NB4 (cell line): ENCODE results near the gene GOLGB1.

ENCODE experiments used
- DNase-seq: peaks from one replicate; pipeline ENCODE4 v3.0.0; 2010; ENCODE audit warnings: low read depth
- H3K4me3 ChIP-seq: one replicate; pipeline ENCODE4 v1.5.1; 2011; ENCODE audit warnings: mild to moderate bottlenecking, low read depth, low read length, moderate library complexity
- MYC ChIP-seq: IDR thresholded peaks from 2 replicates; pipeline ENCODE4 v1.6.1; 2011; ENCODE audit warnings: low read depth, low read length
- POLR2A ChIP-seq: IDR thresholded peaks from 2 replicates; pipeline ENCODE4 v1.6.1; 2011; ENCODE audit warnings: mild to moderate bottlenecking; ENCODE audit not compliant: insufficient read length; ENCODE audit errors: extremely low read depth
- TF ChIP-seq, protein P1 (sequence below): IDR thresholded peaks from 2 replicates; pipeline ENCODE4 v1.6.1; 2011; ENCODE audit warnings: low read depth, low read length
- TF ChIP-seq, protein P2 (sequence below): IDR thresholded peaks from one replicate; pipeline ENCODE4 v1.5.1; 2012; ENCODE audit warnings: low read depth, low read length

GOLGB1 gene

DNA sequence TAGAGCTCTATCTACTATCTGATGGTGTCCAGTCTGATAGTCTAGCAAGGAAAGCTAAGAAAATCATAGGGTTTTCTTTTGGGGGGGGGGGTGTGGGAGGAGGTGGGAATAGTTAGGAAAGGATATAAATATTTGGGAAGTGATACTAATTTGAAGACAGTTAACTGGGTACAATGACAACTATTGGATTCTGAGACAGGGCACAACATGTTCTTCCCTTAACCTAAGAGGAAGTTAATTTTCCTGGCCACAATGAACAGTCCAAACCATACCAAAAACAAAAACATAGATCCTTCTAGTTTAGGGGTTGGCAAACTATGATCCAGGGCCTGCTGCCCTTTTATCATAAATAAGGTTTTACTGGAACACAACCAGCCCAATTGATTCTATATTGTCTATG is 78.9 kb downstream of the GOLGB1 start:
- TF ChIP-seq, protein P1, sequence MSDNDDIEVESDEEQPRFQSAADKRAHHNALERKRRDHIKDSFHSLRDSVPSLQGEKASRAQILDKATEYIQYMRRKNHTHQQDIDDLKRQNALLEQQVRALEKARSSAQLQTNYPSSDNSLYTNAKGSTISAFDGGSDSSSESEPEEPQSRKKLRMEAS, result no peak
- TF ChIP-seq POLR2A, result no peak
- TF ChIP-seq, protein P2, sequence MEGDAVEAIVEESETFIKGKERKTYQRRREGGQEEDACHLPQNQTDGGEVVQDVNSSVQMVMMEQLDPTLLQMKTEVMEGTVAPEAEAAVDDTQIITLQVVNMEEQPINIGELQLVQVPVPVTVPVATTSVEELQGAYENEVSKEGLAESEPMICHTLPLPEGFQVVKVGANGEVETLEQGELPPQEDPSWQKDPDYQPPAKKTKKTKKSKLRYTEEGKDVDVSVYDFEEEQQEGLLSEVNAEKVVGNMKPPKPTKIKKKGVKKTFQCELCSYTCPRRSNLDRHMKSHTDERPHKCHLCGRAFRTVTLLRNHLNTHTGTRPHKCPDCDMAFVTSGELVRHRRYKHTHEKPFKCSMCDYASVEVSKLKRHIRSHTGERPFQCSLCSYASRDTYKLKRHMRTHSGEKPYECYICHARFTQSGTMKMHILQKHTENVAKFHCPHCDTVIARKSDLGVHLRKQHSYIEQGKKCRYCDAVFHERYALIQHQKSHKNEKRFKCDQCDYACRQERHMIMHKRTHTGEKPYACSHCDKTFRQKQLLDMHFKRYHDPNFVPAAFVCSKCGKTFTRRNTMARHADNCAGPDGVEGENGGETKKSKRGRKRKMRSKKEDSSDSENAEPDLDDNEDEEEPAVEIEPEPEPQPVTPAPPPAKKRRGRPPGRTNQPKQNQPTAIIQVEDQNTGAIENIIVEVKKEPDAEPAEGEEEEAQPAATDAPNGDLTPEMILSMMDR, result no peak
- TF ChIP-seq MYC, result no peak
- DNase-seq, result no peak
- H3K4me3 ChIP-seq, result no peak overlapping the region

DNA sequence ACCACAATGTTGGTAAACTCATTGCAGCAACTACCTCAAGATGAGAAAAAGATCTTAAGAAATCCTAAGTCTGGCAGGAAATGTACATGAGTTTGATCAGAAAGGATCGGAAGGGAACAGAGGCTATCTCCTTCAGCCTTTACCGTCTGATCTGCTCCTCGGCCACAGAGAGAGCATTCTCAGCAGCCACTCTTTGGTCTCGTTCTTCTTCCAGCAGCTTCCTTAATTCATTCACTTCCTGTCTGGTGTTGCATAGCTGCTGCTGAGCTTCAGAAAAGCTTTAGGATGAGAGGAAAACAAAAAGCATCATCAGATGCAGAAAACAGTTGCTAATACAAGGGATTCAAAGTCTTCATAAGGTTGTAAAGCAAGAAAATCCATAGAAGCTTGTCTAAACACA is 82.2 kb downstream of the GOLGB1 start:
- TF ChIP-seq MYC, result no peak
- TF ChIP-seq, protein P2, result no peak
- TF ChIP-seq, protein P1, result no peak
- TF ChIP-seq POLR2A, result no peak
- no peak overlapping the region for H3K4me3 ChIP-seq
- DNase-seq, result no peak

DNA sequence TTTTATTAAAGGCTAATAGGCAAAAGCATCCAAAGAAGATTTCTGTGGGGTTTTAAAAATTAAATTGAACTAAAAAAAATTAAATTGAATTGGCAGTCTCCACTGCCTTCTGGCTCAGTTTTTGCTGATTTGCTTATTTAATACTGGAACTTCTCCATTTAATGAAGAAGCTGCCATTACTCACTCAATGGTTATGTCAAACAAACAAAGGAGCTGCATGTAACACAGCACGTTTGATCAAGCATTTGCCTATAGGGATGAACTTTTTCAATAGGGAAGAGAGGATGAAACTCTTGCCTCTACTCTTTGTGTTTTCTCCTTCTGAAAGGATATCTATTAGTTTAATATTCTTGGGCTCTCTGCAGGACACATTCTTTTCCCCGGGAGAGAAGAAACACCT is 84.1 kb downstream of the GOLGB1 start:
- H3K4me3 ChIP-seq, result no peak overlapping the region
- no peak for DNase-seq
- TF ChIP-seq, protein P1, result no peak
- TF ChIP-seq MYC, result no peak
- TF ChIP-seq, protein P2, result no peak
- TF ChIP-seq POLR2A, result no peak

DNA sequence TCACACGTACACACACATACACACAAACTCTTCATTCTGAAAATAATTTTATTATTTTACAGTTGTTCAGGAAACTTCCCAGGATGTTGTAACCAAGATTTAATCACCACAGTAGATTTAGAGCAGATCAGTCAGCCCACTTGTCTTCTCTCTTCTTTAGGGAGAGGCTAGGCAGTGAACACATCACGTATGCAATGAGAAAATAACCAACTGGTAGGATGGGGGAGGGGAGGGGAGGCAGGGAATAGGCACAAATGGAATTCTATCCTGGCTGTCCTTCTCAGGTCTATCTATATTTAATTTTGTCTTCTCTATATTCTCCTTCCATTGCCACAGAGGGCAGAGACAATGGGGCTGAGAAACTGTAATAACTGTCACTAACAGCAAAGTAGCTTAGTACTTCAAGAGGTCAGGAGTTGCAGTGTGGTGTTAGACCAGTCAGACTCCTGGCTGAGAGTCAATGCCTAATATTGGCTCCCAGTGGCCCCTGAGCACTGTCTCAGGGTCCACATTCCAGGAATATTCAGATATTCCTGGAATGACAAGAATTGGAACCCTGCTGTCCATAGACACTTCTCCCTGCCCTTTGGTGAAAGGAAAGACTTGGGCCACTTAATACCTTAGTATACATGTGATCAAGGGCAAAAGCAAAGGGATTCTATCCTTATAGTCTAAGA is 86.2 kb downstream of the GOLGB1 start:
- H3K4me3 ChIP-seq, result no peak overlapping the region
- TF ChIP-seq MYC (no peak), POLR2A (no peak)
- TF ChIP-seq, protein P2, result no peak
- TF ChIP-seq, protein P1, result no peak
- no peak for DNase-seq

DNA sequence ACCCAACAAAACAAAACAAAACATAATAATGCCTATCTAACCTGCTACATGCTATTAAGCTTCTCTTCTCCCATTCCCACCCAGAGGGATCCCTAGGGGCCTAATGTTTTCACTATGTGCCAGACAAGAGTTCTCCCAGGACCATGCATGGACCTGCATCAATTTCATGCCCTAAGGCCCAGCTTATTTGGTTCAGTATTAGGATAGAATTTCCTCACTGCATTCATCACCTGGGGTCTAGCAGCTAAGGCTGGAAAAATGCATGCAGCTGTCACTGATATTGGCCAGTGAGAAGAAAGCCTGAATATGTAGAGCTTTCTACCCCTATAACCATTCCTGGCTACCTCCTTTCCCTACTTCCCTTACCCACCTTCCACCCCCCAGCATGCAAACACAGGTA is 86.8 kb downstream of the GOLGB1 start:
- TF ChIP-seq, protein P1, result no peak
- TF ChIP-seq, protein P2, result no peak
- TF ChIP-seq POLR2A (no peak), MYC (no peak)
- H3K4me3 ChIP-seq, result no peak overlapping the region
- no peak for DNase-seq
